ENCODE data around the gene LHPP.
"Not testable (repeated sequence)": the region's sequence is repeated elsewhere in the genome, so short reads cannot be mapped to it uniquely, and the experiment has no call there.

The LHPP gene

GRCh38 chr10:124461642-124462347 is at the start of gene LHPP:
TSS of gene LHPP (plus strand) at chr10:124461823. CDS start at chr10:124461863, 40 bp downstream.
- DNase-seq = peak; percentile 90

- DNase-seq = no peak
These were observed 47.5 kb upstream of the LHPP start for GRCh38 chr10:124414076-124414475.

- no peak for DNase-seq
These were observed 46.4 kb upstream of the LHPP start for GRCh38 chr10:124415210-124415609.

GRCh38 chr10:124416733-124417132 is 44.9 kb upstream of the LHPP start:
- DNase-seq = no peak

GRCh38 chr10:124417895-124418725 is 43.5 kb upstream of the LHPP start:
- peak; percentile 54 for DNase-seq

- peak; percentile 96 for DNase-seq
These were observed 42.7 kb upstream of the LHPP start, which contains the start of gene OAT for GRCh38 chr10:124418726-124419501. TSS of gene OAT (minus strand) at chr10:124418923. CDS start at chr10:124412171, 6,752 bp downstream.

GRCh38 chr10:124419635-124420034 is 42.0 kb upstream of the LHPP start:
- DNase-seq = no peak

- DNase-seq = no peak
These were observed 41.4 kb upstream of the LHPP start for GRCh38 chr10:124420254-124420653.

- no peak for DNase-seq
These were observed 38.9 kb upstream of the LHPP start for GRCh38 chr10:124422742-124423141.

GRCh38 chr10:124423813-124424212 is 37.8 kb upstream of the LHPP start:
- no peak for DNase-seq

- no peak for DNase-seq
These were observed 36.2 kb upstream of the LHPP start for GRCh38 chr10:124425227-124425962.

GRCh38 chr10:124428207-124428777 is 33.3 kb upstream of the LHPP start:
- DNase-seq = no peak

- DNase-seq = no peak
These were observed 32.0 kb upstream of the LHPP start for GRCh38 chr10:124429576-124429975.

GRCh38 chr10:124430077-124430476 is 31.5 kb upstream of the LHPP start:
- DNase-seq = no peak

- no peak for DNase-seq
These were observed 28.2 kb upstream of the LHPP start for GRCh38 chr10:124433461-124433860.

- not testable (repeated sequence) for DNase-seq
These were observed 25.9 kb upstream of the LHPP start for GRCh38 chr10:124435683-124436082.

- DNase-seq = peak; percentile 69
These were observed 25.4 kb upstream of the LHPP start for GRCh38 chr10:124436191-124436638.

GRCh38 chr10:124441694-124442093 is 19.9 kb upstream of the LHPP start:
- DNase-seq = not testable (repeated sequence)

- no peak for DNase-seq
These were observed 14.5 kb upstream of the LHPP start for GRCh38 chr10:124446830-124447750.

- no peak for DNase-seq
These were observed 13.7 kb upstream of the LHPP start for GRCh38 chr10:124447751-124448466.

Data from inflammatory macrophage treated with lipopolysaccharide for 4 hours (primary cell).